Left renal cortex interstitium (tissue), 4 donors: ENCODE data around the gene PTH2. TPM values are rescaled to one million over a fixed set of nuclear protein-coding genes. Genes with fewer than 3 reads are reported as not detected.
"Not testable (repeated sequence)": the region's sequence is repeated elsewhere in the genome, so short reads cannot be mapped to it uniquely, and the experiment has no call there.

ENCODE experiments used
- DNase-seq, 4 donors: peaks; one replicate each; pipeline ENCODE4 v3.0.0-alpha.2; 2013; ENCODE audit warnings: low read depth in 4 of 4, low spot score in 2 of 4, missing footprints in 1 of 4
- polyA plus RNA-seq, 4 donors: library from polyadenylated mRNA; unstranded; fragments of 120-200 nt; gene quantifications; one replicate each; pipeline ENCODE4 v1.2.1, GENCODE V29; 2013; ENCODE audit not compliant: insufficient read length in 4 of 4

The PTH2 gene, protein sequence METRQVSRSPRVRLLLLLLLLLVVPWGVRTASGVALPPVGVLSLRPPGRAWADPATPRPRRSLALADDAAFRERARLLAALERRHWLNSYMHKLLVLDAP
- polyA plus RNA-seq = not detected

DNA sequence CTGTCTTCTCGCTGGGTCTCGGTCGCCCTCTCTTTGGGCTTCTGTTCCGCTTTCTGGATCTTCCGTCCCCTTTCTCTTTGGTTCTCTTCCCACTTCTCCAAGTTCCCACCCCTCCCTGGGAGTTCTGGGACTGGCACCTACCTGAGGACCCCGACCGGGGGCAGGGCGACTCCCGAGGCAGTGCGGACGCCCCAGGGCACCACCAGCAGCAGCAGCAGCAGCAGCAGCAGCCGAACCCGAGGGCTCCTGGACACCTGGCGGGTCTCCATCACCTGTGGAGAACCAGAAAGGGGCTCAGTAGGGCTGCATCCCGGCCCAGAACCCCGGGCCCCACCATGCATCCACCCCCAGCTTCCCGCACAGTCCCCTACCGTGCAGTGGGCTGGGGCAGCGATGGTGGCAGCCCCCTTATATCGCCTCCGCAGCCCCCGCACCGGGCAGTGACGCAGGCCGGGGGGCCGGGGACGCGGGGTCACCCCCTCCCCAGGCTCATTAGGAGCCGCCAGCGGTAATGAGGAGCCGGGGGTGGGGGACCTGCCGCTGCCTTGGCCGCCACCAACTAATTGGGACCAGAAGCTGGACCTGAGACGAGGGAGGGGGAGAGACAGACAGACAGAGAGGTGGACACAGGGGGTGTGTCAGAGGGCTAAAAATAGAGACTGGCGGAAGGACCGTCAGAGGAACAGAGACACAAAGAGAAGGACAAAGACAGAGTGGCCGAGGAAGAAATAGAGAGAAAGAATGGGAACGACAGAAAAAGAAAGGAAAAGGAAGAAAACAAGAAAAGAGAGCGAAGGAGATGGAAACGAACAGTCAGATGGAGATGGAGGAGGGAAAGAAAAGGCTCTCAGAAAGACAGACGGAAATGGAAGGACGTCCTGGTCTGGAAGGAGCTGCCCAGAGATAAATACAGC lies at the start of gene PTH2:
TSS of gene PTH2 (minus strand) at position 371 of the 914 bp plus-strand sequence. CDS start at position 269, 102 bp downstream.
- DNase-seq = no peak

DNA sequence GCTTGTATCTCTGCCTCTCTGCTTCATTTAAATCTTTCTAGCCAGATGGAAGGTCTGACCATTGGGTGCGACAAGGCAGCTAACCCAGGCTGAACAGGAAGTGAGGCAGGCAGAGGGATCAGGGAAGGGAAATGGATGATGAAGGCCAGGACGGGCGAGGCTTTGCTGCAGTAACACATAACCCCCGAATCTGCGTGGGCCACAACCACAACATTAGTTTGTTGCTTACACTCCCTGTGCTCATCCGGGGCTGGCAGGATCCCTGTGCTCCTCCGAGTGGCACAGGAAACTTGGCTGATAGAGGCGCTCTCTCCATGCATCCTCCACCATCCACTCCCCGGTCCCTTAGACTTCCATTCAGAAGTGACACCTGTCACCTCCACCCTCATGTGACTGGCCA lies 49.7 kb upstream of the PTH2 start:
- DNase-seq = no peak

DNA sequence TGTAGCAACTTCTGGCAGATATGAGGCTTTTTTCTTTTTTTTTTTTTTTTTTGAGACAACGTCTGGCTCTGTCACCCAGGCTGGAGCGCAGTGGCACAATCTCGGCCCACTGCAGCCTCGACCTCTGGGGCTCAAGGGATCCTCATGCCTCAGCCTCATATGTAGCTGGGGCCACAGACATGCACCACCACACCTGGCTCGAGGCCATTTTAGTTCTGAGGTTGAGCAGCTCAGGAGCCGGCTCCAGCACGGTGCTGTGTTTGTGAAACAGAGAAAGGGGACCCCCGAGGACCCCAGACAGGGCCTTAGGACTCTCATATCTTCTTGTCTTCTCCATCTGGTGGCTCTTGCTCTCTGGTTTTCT lies 47.4 kb upstream of the PTH2 start:
- no peak for DNase-seq

DNA sequence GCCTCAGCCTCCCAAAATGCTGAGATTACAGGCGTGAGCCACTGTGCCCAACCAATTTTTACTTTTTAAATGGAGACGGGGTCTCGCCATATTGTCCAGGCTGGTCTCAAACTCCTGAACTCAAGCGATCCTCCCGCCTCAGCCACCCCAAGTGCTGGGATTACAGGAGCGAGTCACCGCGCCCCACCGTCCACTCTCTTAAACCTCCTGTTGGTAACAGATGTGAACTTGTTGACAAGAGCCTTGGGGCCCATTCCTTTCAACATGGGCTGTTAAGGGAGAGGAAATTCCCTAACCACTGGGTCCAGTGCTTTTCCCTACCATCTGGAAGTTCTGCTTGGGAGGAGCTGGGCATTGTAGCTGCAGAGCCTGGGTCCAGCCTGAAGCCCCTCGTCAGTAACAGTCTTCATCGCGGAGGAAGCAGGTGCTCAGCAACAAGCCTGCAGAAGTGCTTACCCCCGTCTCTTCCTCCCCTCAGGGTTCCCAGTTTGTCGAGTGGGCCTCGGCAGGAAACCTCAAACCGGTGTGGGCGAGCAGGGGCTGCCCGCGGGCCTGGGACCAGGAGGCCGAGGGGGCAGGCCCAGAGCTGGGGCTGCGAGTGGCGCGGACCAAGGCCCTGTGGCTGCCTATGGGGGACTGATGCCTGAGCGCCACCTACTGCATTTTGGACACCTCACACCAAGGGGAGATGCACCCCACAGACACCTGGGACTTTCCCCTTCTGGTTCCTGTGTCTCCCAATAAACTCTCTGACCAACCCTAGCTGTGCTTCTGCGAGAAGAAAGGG lies 46.8 kb upstream of the PTH2 start:
- no peak for DNase-seq

DNA sequence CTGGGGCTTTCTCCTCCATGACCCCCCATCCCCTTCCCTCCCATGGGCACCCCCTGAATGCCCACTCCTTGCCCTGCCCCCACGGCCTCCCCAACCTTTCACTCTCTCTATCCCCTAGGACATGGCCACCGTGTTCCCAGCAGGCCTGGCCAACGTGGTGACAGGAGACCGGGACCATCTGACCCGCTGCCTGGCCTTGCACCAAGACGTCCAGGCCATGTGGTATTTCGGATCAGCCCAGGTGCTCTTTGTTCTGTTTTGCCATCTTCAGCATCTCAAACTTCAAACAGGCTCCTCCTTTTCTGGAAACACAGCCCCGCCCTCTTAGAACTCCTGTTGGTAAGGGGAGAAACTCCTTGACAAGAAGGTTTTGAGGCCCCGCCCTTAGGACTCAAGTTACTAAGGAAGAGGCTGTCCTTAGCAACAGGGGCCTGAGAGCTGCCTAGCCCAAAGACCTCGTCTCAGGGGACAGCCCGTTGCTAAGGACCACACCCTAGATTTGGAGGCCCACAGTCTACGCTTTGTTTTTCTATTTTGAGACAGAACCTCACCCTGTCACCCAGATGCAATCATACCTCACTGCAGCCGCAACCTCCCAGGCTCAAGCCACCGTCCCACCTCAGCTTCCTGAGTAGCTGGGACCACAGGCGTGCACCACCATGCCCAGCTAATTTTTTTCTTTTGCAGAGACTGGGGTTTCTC lies 45.7 kb upstream of the PTH2 start:
- no peak for DNase-seq

DNA sequence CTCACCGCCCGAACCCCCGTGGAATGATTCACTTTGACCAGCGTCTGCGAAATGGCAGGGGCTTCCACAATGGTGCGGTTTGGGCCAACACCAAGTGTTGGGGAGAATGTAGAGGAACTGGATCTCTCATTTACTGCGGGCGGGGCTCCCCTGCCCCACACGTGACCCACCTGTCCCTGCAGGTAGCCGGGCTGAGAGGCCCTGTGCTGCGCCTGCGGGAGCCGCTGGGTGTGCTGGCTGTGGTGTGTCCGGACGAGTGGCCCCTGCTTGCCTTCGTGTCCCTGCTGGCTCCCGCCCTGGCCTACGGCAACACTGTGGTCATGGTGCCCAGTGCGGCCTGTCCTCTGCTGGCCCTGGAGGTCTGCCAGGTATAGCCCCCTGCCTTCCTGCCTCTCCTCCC lies 45.0 kb upstream of the PTH2 start:
- no peak for DNase-seq

DNA sequence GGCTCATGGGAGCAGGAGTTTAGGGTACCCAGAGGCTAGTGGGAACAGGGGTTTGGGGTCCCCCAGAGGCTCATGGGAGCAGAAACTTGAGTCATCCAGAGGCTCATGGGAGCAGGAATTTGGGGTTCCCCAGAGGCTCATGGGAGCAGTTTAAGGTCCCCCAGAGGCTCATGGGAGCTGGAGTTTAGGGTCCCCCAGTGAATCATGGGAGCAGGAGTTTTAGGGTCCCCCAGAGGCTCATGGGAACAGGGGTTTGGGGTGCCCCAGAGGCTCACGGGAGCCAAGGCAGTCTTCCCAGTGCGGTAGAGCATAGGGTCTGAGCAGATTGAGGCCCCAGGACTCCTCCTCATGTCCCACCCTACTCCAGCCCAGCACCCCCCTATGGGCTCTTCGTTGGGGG lies 42.1 kb upstream of the PTH2 start:
- no peak for DNase-seq

DNA sequence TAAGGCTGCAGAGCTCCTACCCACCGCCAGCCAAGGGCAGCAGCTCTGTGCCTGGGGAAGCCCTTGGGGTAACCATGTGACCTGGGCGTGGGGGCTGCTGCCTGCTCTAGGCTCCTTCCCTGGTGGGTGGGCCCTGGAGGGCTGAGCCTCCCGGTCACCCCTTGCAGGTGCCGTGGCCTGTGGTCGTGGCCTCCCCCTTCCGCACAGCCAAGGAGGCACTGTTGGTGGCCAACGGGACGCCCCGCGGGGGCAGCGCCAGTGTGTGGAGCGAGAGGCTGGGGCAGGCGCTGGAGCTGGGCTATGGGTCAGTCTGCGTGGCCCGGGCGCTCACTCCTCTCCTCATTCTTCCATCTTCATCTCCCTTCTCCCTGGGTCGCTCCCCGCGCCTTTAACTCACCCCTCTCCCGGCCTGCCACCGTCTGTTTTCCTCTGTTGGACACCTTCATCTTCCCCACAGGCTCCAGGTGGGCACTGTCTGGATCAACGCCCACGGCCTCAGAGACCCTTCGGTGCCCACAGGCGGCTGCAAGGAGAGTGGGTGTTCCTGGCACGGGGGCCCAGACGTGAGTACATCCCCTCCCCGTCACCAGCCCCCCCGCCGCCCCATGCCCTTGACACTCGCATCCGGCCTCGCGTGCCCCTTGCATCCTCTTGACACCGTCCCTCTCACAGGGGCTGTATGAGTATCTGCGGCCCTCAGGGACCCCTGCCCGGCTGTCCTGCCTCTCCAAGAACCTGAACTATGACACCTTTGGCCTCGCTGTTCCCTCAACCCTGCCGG lies 40.9 kb upstream of the PTH2 start:
- DNase-seq = no peak

DNA sequence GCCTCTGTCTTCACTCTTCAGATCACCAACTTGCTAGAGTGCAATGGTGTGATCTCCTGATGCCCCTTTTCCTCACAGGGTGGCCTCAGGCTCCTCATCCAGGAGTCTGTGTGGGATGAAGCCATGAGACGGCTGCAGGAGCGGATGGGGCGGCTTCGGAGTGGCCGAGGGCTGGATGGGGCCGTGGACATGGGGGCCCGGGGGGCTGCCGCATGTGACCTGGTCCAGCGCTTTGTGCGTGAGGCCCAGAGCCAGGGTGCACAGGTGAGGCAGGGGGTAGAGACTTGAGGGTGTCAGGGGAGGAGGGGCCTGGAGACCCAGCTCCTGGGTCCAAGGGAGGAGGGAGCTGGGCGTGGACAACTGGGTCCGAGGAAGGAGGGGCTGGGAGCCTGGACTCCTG lies 39.3 kb upstream of the PTH2 start:
- DNase-seq = no peak

DNA sequence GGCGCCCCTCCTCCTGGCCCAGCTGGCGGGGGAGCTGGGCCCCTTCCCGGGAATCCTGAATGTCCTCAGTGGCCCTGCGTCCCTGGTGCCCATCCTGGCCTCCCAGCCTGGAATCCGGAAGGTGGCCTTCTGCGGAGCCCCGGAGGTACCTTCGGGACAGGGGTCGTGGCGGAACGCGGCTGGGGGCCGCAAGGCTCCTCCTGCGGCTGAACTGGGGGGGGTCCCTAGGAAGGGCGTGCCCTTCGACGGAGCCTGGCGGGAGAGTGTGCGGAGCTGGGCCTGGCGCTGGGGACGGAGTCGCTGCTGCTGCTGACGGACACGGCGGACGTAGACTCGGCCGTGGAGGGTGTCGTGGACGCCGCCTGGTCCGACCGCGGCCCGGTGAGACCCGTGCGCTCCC lies 38.4 kb upstream of the PTH2 start:
- no peak for DNase-seq

DNA sequence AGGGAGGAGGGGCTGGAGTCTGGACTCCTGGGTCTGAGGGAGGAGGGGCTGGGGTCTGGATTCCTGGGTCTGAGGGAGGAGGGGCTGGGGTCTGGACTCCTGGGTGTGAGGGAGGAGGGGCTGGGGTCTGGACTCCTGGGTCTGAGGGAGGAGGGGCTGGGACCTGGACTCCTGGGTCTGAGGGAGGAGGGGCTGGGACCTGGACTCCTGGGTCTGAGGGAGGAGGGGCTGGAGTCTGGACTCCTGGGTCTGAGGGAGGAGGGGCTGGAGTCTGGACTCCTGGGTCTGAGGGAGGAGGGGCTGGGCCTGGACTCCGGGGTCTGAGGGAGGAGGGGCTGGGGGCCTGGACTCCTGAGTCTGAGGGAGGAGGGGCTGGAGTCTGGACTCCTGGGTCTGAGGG lies 37.9 kb upstream of the PTH2 start:
- DNase-seq = not testable (repeated sequence)

DNA sequence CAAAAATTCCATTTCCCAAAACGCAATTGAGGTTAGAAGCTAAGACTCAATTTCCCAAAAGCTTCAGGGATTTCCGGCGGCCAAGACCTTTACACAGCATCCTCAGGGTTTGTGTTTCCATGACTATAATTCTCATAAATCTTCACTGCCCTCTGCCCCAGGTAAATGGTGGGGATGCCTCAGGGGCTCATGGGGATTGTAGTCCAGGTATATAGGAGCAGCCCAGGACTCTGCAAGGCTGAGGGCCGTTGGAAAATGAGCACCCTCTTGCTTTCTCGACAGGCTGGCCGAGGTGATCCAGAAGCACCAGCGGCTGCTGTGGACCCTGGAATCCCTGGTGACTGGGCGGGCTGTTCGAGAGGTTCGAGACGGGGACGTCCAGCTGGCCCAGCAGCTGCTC lies 36.1 kb upstream of the PTH2 start:
- no peak for DNase-seq

DNA sequence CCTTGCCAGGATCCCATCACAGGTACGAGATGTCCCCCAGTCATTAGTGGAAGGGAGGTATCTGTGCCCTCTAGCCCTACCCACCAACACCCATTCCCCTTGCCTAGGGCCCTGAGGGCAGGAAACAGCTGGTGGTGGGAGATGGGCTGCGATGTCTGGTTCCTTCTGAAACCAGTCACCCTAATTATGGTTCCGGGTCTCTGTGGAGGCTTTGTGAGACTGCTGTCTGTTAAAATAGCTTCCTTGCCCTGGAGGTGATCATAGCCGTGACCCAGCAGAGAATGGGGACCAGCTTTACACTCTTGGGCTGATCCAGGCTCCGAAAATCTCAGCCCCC lies 35.3 kb upstream of the PTH2 start:
- DNase-seq = no peak

DNA sequence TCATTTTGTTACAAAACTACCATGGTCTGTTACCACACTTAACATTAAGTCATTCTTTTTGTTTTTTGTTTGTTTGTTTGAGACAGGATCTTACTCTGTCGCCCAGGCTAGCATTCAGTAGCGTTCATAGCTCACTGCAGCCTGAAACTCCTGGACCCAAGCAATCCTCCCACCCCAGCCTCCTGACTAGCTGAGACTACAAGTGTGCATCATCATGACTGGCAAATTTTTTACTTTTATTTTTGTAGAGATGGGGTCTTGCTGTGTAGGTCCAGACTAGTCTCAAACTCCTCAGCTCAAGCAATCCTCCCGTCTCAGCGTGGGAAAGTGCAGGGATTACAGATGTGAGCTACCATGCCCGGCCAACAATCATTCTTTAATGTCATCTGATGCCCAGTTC lies 33.1 kb upstream of the PTH2 start:
- DNase-seq = no peak

DNA sequence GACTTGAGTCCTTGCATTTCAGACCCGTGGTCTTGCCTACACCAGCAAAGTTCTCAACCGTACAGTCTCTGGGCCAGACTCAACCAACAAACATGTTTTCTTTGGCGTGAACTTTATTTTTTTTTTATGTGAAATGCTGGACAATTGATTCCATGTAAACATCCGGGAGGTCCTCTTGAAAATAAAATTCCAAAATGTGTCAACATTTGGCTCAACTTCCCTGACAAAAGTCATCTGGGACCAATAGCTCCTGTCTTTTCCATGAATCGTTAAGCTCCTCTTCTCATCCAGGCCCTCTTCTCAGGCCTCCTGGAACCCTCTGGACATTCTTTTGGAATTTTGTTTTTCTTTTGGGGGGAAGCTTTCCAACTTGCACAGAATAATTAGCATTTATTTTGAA lies 32.5 kb upstream of the PTH2 start:
- DNase-seq = peak in 1 of 4 donors; percentile 67

DNA sequence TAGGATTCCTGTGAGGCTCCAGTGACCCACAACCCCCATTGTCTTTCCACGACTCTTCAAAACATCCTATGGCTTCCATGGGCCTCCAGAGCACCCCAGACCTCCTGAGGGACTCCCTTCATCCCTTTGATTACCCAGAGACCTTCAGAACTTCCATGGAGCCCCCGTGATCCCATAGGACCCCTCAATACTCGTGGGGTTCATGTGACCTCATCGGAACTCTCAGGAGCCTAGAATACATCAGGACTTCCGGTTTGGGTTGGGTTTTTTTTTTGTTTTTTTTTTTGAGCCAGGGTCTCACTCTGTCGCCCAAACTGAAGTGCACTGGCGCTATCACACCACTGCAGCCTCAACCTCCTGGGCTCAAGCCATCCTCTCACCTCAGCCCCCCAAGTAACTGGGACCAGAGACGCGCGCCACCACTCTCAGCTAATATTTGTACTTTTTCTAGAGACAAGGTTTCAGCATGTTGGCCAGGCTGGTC lies 30.6 kb upstream of the PTH2 start:
- DNase-seq = no peak

DNA sequence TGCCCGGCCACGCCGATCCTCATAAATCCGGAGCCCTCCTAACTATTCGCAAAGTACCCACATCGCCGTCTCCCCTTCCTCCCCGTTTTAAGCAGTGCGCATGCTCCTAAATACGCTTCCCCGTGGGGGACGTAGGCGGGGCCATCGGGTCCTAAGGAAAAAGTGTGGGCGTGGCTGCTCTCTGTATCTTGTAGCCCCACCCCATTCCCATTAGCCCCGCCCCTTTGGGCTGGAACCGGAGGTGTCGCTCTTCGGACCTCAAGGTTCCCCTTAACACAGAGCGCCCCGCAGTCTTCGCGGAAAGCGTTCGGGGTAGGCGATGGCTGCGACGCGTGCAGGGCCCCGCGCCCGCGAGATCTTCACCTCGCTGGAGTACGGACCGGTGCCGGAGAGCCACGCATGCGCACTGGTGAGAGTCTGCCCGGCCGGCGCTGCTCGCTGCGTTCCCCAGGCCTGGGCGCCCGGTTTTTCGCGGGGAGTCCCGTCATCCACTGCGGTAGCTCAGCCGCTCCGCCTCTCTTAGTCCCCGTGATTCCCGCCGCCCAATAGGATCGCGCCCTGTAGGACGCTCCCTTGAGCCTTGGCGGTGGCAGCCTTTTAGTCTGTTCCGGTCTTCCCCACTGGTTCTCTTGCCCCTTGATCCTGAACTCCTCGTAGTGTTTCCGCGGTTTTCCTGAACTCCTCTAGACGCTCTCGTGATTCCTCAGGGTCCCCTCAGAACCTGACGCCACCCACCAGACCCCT lies 29.9 kb upstream of the PTH2 start, which contains the start of gene ALDH16A1:
TSS of gene ALDH16A1 (plus strand) at position 213 of the 744 bp plus-strand sequence. CDS start at position 320, 107 bp downstream.
- DNase-seq = peak; percentile 94 to 97 (median 96)

DNA sequence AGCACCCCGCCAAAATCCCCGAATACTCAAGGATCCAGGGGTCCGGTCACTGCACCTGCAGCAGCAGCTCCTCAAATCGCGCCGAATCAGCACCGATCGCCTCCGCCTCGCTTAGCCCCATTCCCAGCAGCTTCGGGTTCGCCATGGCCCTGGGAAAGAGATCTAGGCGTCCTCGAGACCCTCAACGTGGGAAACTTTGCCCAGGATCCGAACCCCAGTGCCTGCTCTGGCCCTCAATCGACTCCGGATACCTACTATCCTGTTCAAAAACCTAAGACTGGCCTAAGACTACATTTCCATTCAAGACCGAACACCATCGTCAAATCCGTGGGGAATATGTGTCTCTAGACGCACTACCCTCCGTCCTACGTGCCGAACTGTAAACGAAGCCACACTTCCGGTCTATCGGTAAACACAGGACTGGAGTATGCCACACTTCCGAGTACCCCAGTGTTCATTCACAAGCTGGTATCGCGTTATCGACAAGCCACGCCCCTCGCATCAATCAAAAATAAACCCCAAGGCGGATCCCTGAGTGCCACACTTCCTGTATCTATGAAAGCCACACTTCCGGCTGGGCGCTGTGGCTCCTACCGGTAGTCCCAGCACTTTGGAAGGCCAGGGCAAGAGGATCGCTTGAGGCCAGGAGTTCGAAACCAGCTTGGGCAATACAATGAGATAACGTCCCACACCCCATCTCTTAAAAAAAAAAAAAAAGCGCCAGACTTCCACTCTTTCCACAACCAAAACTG lies 28.4 kb upstream of the PTH2 start, which contains the start of gene PIH1D1:
TSS of gene PIH1D1 (minus strand) at position 385 of the 752 bp plus-strand sequence. CDS start at position 145, 240 bp downstream.
- peak; percentile 91 to 99 (median 94) for DNase-seq
